NCI-H2107 treated with DMSO at 0.1 percent for 48 hours (cell line): ENCODE measurements around the gene PAX9.

Experiments used
- DNase-seq: peaks from one replicate; lab custom pipeline; 2025; ENCODE audit not compliant: unreplicated experiment; lab: John Stamatoyannopoulos, UW

The PAX9 gene

DNA sequence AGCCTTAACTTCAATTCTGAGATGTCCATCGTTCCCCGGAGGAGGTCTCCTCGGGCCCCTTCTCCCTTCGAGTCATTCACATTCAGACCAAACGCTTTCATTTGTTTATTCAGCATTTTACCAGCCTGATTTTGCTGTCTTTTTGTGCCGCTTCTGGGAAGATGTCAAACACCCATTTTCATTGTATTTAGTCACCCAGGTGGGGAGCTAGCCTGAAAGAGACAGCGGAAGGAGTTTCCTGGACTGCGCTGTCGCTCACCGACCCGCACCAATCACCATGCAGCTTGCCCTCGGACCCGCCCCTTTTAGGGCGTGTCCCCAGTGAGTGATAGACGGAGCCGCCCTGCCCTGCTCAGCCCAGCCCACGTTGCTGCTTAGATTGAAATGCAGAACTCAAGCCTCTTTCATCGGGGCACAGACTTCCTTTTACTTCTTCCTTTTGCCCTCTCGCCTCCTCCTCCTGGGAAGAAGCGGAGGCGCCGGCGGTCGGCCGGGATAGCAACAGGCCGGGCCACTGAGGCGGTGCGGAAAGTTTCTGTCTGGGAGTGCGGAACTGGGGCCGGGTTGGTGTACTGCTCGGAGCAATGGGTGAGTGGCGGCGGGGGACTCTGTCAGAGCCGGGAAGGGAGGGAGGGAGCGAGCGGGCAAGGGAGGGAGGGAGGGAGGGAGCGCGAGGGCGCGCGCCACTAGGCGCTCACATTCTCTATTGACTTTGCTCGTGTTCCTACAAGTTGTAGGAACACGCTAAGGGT, at the start of gene PAX9:
Gene PAX9 (plus strand): TSS at position 355 of the 752 bp plus-strand sequence. CDS start 230 bp downstream, at position 585.
- peak; percentile 98 for DNase-seq

GRCh38 chr14:36617824-36618223, 43.8 kb upstream of the PAX9 start:
- no peak for DNase-seq

DNA sequence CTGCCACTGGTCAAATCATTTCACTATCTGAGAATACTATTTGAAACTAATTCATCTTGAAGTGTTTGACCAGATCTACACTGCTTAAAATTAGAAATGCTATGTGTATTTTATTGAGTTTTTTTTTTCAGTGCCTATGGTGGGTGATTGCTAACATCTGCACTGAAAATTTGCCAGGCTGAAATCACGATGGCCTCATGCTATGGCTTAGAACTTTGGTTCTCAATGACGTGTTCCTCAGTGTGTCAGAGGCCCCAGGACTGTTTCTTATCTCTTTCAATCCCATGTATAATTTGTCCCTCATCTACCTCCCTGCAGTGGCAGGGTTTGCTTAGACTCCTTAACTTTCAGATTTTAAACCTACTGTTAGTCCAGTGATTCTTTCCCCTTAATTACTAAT, 43.0 kb upstream of the PAX9 start:
- no peak for DNase-seq

DNA sequence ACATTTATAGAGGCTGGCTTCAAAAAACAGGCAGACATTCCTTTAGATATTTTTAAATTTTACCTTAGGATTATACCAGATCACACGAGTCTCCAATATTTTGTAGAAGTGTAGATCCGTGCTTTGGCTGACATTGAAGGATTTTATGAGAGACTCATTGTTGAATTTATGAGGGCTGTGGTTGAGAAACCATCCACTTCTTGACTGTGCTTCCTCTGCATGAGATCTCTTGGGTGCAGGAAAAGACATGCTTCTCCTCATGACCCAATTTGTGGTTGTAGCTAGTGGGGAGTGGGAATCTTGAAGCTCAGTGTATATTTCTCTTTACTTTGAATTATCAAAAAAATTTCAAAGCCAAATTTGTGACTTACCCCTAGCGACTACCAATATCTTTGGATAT, 42.5 kb upstream of the PAX9 start:
- DNase-seq = no peak

DNA sequence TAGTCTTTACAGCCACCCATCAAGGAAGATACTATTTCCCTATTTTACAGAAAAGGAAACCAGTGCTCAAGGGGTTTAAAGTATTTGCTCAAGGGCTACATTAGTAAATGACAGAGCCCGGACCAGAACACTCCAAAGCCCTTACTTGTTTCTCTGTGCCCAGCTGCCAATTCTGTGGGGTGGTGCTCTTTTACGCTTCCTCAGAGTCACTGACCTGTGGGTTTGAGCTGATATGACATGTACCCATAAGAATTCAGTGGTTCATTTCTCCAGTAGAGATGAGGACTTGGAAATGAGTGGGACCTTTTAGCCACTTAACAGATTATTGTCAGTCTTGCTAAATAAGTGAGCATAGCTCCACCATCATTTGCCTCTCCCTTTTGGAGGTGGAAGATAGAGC, 41.8 kb upstream of the PAX9 start:
- DNase-seq = no peak

DNA sequence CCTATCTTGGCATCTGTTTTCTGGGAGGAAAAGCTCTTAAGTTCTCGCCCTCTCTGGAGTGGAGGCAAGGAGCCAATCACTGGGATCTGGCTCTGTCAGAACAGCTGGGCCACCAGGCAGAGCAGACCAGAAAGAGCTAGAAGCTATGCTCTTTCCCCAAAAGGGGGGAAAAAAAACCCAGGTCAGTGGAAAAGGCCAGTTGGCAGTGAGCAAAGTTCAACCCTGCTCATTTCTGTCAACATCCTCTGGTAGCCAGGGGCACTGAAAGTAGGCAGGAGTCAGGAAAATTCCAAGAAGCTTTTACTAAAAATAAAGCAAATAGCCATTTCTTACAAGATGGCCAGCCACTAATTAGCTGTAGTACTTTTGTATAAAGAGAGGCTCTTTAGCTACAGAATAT, 36.6 kb upstream of the PAX9 start:
- no peak for DNase-seq

DNA sequence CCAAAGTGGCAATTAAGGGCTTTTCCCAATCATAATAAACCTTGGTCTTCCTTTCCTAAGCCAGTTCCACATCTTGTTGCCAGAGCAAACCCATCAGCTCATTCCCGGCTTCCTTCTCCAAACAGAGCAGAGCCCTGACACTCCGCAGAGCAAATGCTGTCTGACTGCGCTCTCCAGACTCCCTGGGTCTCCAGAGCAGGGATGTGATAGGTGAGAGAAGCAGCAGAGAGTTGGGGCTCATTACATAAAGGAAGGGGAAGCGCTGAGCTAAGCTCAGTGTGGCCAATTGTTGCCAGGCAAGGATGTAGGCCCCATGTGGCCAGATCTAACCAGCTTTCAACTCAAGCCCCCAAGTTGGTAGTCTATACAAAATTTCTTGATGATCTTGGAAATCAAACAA, 36.2 kb upstream of the PAX9 start:
- no peak for DNase-seq

DNA sequence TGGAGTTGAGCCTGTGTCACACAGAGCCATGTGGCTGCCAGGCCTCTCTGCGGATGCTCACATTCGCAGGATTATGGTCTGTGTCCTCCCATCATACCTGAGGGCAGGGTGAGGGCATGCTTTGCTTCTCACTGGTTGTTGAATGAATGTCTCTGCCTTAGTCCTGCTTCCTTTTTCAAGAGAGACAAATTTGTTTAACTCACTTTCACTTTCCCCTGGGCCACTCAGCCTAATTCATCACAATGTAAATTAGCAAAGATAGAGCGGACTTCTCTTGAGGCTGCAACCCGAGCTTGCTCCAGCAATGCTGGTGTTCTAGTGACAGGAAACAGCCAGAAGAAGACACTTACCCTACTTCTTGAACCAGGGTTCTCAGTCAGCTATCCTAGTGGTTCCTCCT, 35.5 kb upstream of the PAX9 start:
- peak; percentile 22 for DNase-seq

DNA sequence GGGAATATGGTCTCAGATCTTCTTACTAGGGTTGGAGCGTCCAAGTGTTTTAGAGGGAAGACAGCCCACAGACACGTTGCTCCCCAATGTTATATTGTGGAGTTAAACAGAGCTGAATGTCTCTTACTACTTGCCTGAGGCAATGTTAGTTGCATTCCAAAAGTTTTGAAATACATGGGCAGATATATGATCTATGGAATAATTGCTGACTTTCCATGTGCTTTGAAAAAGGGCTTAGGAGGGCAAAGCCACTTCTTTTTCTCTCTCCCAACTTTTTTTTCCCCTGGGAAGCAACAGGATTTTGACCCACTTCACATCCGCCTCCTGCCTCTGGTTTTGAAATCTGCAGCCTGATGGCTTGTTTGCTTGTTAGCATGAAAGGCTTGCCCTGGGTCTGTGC, 33.7 kb upstream of the PAX9 start:
- DNase-seq = no peak

GRCh38 chr14:36633580-36633979, 28.1 kb upstream of the PAX9 start:
- DNase-seq = no peak

DNA sequence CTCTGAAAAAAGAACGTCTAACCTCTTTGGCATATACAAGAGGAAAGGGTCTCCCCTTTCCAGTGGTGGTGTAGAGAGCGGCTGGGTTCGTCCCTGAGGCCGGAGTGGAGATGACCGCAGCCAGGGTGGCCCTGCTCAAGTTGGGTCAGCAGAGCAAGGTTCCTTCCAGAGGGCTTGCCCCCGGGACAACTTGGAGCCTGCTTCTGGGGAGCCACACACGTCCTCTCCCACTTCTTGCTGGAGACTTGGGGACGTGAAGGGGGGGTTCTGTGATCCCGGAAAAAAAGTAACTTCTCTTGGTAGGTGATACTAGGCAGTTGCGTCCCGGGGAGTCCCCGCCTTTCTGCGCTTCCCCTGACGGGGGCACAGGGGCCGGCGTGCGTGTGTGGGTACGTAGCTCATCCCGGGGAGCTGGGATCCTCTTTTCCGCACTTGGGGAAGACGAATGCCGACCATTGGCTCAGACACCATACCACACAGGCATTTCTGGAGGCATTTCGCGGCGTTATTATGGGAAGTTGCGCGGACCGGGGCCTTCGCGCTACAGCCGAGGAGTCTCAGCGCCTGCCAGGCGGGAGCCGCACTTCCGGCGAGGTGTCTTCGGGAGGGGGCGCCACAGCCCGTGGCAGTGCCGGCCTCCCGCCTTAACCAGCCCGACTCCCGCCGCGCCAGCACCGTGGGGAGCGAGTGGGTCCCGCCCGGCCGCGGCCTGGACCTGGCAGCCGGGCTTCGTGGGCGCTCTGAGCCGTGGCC, 14.8 kb upstream of the PAX9 start:
- DNase-seq = peak; percentile 50

GRCh38 chr14:36647417-36647823, 14.2 kb upstream of the PAX9 start:
- DNase-seq = no peak

- DNase-seq = peak; percentile 91
Observed at GRCh38 chr14:36647824-36648753, 13.6 kb upstream of the PAX9 start.

- no peak for DNase-seq
Observed at GRCh38 chr14:36649872-36650650, 11.6 kb upstream of the PAX9 start.

DNA sequence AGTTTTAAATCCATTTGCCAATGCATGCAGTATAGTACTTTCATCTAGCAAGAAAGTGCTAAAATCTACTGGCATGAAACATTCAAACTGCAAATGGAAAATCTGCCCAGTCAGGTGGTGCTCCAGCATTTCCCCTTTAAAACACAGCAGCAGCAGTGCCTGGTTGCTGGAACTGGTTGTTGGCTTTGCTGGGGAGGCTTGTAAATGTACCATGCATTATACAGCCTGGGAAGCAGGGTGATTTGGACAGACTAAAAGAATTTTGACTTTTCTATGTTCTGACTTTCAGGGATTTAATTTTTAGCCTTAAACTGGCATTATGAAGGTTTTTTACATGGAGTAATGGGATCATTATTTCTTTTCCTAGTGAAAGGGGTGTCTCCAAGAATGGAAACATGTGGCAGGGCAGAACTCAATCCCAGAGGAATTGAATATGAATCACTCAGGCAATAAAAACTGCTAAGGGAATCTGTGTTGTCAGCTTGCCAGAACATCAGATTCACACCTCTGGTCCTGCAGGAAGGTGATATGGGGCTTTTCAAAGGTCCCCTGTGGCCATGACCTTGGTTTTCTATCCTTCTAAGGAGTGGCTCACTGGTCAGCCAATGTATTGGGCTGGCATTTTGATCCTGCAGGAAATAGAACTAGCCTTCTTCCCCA, 9.0 kb upstream of the PAX9 start:
- DNase-seq = peak; percentile 26

DNA sequence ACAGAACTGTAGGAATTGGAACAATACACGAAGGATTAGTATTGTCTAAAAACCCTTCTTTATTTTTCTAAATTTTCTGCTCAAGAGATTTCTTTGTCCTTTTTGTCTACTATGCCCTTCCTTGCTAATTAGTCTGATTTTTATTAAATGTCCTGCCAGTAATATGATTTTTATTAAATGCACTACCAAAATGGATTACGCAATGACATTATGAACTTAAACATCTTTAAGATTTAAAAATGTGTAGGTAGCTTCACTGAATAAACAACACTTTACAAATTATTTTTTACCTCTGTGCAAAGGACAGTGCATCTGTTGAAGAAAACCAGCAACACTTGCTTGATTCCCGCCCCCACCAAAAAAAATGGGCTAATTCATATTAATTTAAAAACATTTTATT, 8.2 kb upstream of the PAX9 start:
- no peak for DNase-seq

GRCh38 chr14:36653962-36654793, 7.5 kb upstream of the PAX9 start:
- DNase-seq = no peak

DNA sequence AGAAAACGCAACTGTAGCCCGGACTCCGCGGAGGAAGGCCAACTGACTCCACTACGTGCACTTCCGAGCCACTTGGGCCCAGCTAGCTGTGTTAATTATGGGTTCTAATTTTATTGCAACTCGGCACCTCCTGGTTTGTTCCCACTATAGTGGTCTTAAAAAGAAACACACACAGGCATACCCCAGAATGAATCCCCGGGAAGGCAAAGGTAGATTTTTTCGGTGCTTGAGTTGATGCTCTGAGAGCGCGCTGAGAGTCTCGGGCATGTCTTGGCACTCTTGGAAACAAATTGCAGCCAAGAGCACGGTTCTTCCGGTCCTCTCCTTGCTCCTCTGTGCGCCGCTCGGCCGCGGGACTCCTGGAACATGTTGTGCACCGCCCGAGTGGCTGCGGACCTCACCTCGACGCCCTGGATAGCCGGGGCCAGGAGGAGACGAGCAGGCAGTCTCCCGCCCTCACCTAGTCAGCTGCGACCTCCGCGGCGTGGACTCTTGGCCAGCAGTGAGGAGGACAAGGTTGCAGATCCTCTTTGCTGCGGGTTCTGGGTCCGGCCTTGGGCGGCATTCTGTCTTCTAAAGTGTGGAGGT, 6.8 kb upstream of the PAX9 start:
- DNase-seq = no peak

DNA sequence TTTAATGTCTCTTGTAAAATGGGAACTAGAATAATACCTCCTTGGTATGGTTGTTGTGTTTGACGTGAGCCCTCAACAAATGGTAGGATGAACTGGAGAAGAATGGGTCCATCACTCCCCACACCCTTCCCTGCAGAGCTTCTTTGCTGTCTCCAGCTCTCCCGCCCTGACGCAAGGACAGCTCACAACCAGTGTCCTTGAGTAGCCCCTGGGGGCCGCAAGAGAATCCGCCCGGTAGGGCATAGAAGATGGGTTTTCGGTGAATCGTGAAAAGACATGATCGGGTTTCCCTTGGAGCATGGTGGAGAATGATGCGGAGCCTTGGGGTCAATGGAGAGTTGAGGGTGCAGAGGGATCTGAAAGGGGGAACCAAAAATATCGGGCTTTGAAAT, 6.1 kb upstream of the PAX9 start:
- no peak for DNase-seq
